ENCODE data around the gene PCDH1. TPM values are rescaled to one million over a fixed set of nuclear protein-coding genes. Genes with fewer than 3 reads are reported as not detected.

The PCDH1 gene
- total and polyA plus RNA-seq, 2 of the 13 experiments (the other 11 are each of a cell fraction or from before 2014, with no cell fraction given) = 0.11 to 0.83 TPM

- TF ChIP-seq MBD4 (IDR thresholded peaks at IDR 0.05; ENCODE audit: borderline replicate concordance, low read length) (no peak), JARID2 (CRISPR knock-in tag; IDR thresholded peaks at IDR 0.05; ENCODE audit: insufficient replicate concordance) (no peak), NPAS2 (CRISPR knock-in tag; IDR thresholded peaks at IDR 0.05; ENCODE audit: borderline replicate concordance) (no peak), ASH2L (IDR thresholded peaks at IDR 0.05; ENCODE audit: insufficient read length, low read depth, low read length) (peak; percentile 52), REPIN1 (CRISPR knock-in tag; IDR thresholded peaks at IDR 0.05; ENCODE audit: borderline replicate concordance, low read depth) (no peak), DR1 (CRISPR knock-in tag; IDR thresholded peaks at IDR 0.05) (no peak), ZNF772 (CRISPR knock-in tag; IDR thresholded peaks at IDR 0.05) (peak; percentile 49), FLYWCH1 (CRISPR knock-in tag; IDR thresholded peaks at IDR 0.05) (no peak), ZNF136 (CRISPR knock-in tag; IDR thresholded peaks at IDR 0.05; ENCODE audit: low read depth) (0 out of 2 replicates have a peak, but pooled peaks have one; percentile 17), TP53 (CRISPR knock-in tag; conservative IDR thresholded peaks at IDR 0.05) (no peak), HOXA5 (CRISPR knock-in tag; IDR thresholded peaks at IDR 0.05) (no peak), ZNF546 (CRISPR knock-in tag; conservative IDR thresholded peaks at IDR 0.05) (peak; percentile 85), ZNF577 (CRISPR knock-in tag; IDR thresholded peaks at IDR 0.05; ENCODE audit: borderline replicate concordance, low read depth) (no peak), RXRA (CRISPR knock-in tag; IDR thresholded peaks at IDR 0.05) (no peak; the same call in 1 of the 2 replicates), HOXA7 (CRISPR knock-in tag; IDR thresholded peaks at IDR 0.05) (no peak), CC2D1A (CRISPR knock-in tag; IDR thresholded peaks at IDR 0.05) (no peak), IRF2 (CRISPR knock-in tag; IDR thresholded peaks at IDR 0.05) (peak; percentile 39; the same call in 1 of the 2 replicates), FOXO1 (CRISPR knock-in tag; IDR thresholded peaks at IDR 0.05) (peak; percentile 62; the same call in 1 of the 2 replicates), NFKB2 (CRISPR knock-in tag; IDR thresholded peaks at IDR 0.05; ENCODE audit: borderline replicate concordance) (peak; percentile 49; the same call in 1 of the 2 replicates), GMEB1 (CRISPR knock-in tag; IDR thresholded peaks at IDR 0.05; ENCODE audit: borderline replicate concordance) (0 out of 2 replicates have a peak, but pooled peaks have one; percentile 21)
- TF ChIP-seq, protein P1, sequence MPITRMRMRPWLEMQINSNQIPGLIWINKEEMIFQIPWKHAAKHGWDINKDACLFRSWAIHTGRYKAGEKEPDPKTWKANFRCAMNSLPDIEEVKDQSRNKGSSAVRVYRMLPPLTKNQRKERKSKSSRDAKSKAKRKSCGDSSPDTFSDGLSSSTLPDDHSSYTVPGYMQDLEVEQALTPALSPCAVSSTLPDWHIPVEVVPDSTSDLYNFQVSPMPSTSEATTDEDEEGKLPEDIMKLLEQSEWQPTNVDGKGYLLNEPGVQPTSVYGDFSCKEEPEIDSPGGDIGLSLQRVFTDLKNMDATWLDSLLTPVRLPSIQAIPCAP (CRISPR knock-in tag; IDR thresholded peaks at IDR 0.05; ENCODE audit: low read depth) = no peak
- TF ChIP-seq, protein P2, sequence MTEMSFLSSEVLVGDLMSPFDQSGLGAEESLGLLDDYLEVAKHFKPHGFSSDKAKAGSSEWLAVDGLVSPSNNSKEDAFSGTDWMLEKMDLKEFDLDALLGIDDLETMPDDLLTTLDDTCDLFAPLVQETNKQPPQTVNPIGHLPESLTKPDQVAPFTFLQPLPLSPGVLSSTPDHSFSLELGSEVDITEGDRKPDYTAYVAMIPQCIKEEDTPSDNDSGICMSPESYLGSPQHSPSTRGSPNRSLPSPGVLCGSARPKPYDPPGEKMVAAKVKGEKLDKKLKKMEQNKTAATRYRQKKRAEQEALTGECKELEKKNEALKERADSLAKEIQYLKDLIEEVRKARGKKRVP (CRISPR knock-in tag; IDR thresholded peaks at IDR 0.05) = 0 out of 4 replicates have a peak, but pooled peaks of 1 of the 2 experiments have one; percentile 12
Observed at GRCh38 chr5:141849415-141850243, 28.6 kb downstream of the PCDH1 start (continued).
